ENCODE measurements around the gene FAM120B. TPM values are rescaled to one million over a fixed set of nuclear protein-coding genes. Genes with fewer than 3 reads are reported as not detected.

Gene FAM120B

DNA sequence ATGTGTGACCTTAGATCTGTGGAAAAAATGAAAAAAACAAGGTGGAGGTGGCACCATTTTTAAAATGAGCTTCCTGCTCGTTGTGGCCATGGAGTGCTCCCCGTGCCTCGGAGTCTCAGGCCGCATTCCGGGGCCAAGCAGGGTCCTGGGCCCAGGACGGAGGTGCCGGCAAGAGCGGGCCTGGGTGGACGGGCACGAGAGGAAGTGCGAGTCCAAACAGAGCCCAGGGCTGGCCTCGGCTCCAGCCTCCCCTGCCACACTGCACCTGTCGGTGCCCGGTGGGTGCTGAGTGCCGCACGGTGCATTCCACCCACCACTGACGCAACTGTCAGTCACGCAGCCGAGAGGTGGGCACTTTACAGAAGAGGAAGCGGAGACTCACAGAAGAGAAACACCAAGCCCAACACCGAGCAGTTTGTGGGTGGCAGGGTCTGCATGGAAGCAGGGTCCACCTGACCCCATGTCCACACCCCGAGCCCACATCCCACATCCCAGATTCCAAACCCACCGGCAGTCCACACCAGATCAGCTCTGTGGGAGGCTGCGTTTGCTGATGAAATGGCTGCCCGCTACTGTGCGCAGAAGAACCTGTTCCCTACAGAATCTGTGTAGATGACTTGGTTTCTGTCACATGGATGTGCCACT, 148.9 kb downstream of the FAM120B start:
- H3K4me3 ChIP-seq (replicated peaks; ENCODE audit: insufficient read depth, low read length): no peak overlapping the region
- H3K27me3 ChIP-seq (ENCODE audit: insufficient read depth, poor library complexity, severe bottlenecking): no peaks in the 10 kb centered on the region
- no peak for TF ChIP-seq CTCF (IDR thresholded peaks at IDR 0.05; ENCODE audit: insufficient read depth, low read length)
- no peak for TF ChIP-seq SPI1 (IDR thresholded peaks at IDR 0.05; ENCODE audit: borderline replicate concordance, low read depth)
- TF ChIP-seq, protein P1, sequence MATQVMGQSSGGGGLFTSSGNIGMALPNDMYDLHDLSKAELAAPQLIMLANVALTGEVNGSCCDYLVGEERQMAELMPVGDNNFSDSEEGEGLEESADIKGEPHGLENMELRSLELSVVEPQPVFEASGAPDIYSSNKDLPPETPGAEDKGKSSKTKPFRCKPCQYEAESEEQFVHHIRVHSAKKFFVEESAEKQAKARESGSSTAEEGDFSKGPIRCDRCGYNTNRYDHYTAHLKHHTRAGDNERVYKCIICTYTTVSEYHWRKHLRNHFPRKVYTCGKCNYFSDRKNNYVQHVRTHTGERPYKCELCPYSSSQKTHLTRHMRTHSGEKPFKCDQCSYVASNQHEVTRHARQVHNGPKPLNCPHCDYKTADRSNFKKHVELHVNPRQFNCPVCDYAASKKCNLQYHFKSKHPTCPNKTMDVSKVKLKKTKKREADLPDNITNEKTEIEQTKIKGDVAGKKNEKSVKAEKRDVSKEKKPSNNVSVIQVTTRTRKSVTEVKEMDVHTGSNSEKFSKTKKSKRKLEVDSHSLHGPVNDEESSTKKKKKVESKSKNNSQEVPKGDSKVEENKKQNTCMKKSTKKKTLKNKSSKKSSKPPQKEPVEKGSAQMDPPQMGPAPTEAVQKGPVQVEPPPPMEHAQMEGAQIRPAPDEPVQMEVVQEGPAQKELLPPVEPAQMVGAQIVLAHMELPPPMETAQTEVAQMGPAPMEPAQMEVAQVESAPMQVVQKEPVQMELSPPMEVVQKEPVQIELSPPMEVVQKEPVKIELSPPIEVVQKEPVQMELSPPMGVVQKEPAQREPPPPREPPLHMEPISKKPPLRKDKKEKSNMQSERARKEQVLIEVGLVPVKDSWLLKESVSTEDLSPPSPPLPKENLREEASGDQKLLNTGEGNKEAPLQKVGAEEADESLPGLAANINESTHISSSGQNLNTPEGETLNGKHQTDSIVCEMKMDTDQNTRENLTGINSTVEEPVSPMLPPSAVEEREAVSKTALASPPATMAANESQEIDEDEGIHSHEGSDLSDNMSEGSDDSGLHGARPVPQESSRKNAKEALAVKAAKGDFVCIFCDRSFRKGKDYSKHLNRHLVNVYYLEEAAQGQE (IDR thresholded peaks at IDR 0.05; ENCODE audit: insufficient replicate concordance, low read depth): no peak
- TF ChIP-seq POLR2AphosphoS5 (IDR thresholded peaks at IDR 0.05; ENCODE audit: low read depth): no peak
- TF ChIP-seq GABPA (IDR thresholded peaks at IDR 0.05; ENCODE audit: low read depth): no peak
- no peak overlapping the region for H3K27ac ChIP-seq (replicated peaks)
- no peak for DNase-seq (ENCODE audit: low read depth in 1 of 2, low spot score in 1 of 2)

DNA sequence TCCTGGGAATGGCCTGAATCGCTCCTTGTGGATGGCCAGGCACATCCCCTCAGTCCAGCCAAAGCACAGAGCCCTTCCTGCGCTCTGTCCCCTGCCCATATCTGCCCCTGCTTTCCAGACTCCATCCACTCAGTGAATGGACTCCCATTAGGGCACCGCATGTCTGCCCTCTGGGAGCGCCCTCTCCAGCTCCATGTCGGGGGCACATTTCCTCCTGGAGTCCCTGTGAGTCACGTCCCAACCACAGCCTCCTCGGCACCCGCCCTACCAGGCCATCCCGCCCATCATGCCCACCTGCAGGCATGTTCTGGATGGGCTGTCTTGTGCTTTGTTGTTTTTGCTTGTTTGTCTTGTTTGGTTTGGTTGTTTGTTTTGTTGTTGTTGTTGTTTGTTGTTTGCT, 149.8 kb downstream of the FAM120B start:
- DNase-seq (ENCODE audit: low read depth in 1 of 2, low spot score in 1 of 2): no peak

More for the DNA sequence above, 149.8 kb downstream of the FAM120B start:
- H3K27me3 ChIP-seq (ENCODE audit: insufficient read depth, poor library complexity, severe bottlenecking): no peaks in the 10 kb centered on the region
- H3K4me3 ChIP-seq (replicated peaks; ENCODE audit: insufficient read depth, low read length): no peak overlapping the region
- H3K27ac ChIP-seq (replicated peaks): no peak overlapping the region
- TF ChIP-seq POLR2AphosphoS5 (IDR thresholded peaks at IDR 0.05; ENCODE audit: low read depth) (no peak), CTCF (IDR thresholded peaks at IDR 0.05; ENCODE audit: insufficient read depth, low read length) (no peak), SPI1 (IDR thresholded peaks at IDR 0.05; ENCODE audit: borderline replicate concordance, low read depth) (no peak), GABPA (IDR thresholded peaks at IDR 0.05; ENCODE audit: low read depth) (no peak)
- TF ChIP-seq, protein P1 (IDR thresholded peaks at IDR 0.05; ENCODE audit: insufficient replicate concordance, low read depth): no peak

Small RNAs within 50 kb of the gene (microRNA-seq; reads per million reads assigned to microRNA genes)
- not detected for gene MIR4644

All from HL-60 (cell line).